Stimulated activated naive CD4-positive, alpha-beta T cell (primary cell): ENCODE data around the gene BCOR.

Experiments used
- DNase-seq, 6 experiments: peaks; one replicate each; lab custom pipeline; 2025; lab: John Stamatoyannopoulos, UW

Gene BCOR

DNA sequence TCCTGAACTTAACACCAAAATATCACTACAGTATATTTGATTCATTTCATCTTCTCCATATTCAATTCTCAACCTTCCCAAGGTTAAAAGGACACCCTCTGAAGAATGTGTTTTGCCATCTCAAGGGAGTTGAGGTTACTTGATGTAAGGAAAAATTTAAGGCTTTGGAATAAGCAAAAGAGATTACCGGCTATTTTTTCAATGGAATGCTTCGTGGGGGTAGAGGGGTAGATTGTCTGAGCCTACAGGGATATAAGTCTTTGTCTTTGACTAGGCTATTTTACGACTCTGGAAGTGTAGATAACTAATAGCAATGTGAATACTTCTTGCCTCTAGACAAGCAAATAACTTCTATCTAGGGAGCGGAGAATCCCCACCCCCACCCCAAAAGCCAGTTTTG, 78.2 kb downstream of the BCOR start:
- no peak for DNase-seq

DNA sequence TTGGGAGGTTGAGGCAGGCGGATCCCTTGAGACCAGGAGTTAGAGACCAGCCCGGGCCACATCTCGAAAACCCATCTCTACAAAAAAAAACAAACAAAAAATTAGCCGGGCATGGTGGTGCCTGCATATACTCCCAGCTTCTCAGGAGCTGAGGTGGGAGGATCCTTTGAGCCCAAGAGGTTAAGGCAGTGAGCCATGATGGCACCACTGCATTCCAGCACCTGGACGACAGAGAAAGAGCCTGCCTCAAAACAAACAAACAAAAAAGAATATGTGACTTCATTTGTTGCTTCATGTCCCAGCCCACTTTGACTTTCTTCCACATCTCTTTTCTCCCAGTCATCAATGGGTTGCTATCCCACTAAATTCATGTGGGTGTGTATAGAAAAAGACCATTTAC, 79.7 kb downstream of the BCOR start:
- no peak for DNase-seq

DNA sequence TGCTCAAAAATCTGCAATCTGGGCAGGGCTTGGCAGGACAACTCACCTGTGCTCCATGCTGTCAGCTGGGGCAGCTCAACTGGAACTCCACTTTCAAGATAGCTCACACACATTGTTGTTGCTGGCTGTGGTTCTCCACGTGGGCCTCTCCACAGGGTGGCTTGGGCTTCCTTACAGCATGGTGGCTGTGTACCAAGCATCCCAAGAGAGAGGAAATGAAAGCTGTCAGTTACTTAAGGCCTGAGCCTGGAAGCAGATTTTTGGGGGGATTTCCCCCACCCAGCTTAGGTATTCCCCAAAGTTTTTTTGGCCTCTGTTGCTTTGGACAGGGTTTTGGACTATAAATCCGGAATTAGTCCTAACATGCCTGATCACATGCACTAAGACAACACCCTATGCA, 81.0 kb downstream of the BCOR start:
- DNase-seq = no peak

DNA sequence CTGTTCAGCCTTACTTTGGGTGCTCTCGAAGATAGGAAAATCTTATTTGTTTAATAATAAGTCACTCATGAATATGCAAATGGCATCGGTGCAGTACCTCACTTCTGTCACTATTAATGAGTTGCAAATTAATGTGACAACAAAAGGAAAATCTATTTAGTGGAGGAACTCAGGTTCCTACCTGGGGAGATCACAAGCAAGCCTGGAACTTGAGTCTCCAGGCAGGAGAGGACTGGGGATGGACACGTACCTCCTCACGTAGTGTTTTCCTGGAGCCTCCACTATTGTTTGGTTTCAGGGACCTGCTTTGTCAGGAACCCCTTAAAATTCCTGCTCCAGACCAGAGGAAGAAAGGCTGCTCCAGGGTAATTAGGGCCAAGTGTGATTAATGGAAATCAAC, 82.1 kb downstream of the BCOR start:
- no peak for DNase-seq

DNA sequence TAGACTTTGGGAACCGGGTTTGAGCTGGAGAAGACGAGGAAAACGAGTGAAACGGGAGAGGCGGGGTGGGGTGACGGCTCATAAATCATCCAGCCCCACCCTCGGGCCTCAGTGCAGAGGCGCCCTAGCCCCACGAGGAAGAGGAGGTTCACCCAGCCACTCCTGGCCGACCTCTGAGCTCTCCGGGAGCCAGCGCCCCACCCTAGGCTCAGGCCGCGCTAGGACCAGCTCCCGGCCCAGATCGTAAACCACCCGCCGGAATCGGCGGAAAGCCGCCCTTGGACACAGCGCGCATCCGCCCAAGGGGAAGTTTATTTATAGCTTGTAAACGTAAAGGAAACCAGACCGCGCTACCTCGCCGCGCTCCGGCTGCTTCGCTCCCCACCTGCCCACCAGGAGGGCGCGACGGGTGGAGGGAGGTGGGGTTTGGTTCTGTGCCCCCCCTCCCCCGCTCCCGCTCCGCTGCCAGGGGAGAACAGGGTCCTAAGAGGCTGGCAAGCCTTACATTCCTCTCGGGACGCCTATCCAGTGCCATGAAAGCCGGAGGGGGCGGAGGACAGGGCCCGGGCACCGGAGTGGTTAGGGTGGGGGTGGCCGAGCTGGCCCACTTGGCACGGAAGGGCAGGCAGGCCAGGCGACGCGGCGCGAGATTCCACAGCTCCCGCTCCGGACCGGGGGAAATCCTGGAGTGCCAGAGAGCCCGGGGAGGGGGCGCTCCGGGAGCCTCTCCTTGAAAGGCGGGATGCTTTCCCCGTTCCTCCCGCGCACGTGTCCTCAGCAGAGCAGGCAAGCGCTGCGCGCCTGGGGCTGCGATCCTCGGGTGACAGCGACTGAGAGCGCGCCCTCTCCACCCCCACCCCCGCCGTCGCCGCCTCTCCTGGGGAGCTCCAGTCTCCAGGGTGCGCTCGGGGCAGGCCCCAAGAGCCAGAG, 84.2 kb downstream of the BCOR start:
- DNase-seq = peak in 4 of 6 experiments; percentile 7 to 26 (median 10)

DNA sequence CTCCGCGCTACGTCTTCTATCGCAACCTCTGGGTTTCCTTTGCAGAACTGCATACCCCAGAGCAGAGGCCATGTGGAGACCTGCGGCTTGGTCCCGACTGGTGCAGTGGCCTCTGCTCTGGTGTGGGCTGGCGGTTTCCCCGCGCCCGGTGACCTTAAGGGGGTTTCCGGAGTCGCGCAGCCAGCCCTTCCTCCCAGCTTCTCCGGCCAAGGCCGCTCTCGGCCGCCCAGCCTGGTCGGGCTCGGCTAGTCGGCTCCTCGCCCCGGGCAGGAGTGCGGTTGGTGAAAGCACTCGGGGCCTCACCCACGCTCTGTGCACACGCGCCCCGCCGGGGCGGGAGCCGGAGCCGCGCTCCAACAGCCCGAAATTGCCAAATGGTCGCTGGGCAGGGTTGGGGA, 84.9 kb downstream of the BCOR start:
- no peak for DNase-seq

DNA sequence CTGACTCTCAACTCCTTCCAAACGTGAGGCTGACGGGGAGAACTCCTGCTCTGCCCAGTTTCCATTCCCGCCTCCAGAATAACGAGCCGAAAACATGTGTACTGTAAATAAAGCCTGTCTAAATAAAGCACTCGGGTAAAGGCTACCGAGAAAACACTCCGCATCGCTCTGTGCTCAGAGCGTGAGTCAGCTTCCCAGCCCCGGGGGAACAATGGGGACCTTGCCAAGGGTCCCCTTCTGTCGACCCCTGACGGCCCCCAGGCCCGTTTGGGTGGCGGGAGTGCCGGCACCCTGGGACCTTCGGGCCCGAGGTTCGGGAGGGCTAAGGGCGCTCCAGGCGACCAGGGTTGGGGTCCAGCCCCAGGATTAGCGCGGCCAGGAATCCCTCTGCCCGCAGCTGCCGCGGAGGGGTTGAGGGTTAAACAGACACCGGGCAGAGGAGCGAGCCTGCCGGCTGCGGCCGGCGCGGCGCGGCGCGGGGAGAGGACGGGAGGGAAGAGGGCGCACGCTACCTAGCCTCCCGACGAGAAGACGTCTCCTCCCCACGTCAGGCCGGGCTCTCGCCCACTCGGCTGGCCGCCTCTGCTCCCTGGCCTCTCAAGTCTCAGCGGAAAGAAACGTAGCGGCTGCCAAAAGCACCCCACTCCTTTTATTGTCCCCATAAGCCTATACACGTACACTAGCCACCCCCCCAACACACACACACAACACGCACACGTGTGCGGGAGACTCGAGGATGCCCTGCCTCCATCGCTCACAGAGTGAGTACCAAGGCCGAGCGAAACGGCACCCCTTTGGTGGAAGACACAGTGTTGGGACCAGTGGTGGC, 85.5 kb downstream of the BCOR start:
- peak in 1 of 6 experiments; percentile 8 for DNase-seq

DNA sequence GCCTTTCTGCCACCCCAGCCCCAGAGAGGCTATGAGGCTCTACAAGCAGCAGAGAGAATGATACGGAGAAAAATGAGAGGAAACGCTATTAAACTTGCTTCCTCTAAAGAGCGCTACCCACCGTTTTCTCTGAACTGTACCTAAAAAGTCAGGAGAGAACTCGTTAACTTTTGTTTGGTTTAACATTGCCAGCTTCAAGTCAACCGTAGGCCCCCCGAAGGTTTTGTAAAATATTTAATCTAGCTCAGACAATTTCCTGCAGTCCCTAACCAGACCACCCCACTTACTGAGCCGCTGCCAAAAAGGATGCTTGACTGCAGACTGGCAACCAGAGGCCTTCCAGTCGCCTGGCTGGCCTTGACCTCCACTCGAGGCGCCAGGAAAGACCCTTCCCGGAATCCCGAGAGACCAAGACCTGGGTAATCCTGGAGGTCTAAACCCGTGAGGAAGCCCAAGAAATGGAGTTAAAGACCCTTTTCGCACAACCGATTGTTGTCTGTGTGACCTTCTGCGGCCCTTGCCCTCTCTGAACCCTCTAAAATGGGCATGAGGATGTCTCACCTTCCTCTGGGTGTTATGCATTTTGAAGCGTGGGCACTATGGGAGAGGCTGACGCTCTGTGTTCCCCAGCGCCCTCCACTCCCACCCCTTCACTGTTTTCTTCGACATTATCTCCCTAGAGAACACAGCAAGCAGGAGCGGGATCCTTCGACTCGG, 86.3 kb downstream of the BCOR start:
- peak in 1 of 6 experiments; percentile 29 for DNase-seq

DNA sequence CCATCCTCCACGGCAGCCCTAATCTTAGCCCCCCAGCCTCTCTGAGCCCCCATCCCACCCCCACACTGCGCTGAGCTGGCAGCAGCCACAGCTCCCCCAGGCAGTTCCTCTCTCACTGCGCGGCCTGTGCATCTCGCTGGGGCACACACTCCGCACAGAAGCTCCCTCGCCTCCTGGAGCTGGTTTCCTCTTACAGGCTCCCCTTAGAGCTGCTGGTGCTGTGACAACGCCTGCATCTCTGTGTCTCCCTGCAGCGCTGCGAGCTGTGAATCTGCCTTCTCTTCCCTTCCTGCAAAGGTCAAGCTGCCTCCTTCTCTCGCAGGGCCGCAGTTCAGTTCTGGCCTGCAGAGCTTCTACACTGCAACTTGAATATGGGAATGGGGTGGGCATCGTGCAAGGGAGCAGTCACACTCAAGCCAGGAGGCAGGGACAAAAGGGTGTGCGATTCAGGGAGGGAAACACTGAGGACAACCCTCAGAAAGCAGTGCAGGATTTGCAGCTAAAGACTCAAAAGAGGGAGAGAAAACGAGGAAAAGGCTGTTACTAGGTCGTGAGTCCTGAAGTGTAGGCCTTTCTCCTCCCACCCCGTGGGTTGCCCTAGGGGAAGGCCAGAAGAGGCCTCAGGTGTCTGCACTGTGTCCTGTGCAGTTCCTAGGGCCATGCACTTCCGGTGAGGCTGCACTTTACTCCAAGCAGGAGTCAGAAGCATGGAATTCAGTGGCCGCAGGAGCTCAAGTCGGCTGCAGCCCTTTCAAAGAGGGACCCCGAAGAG, 87.0 kb downstream of the BCOR start:
- peak in 2 of 6 experiments; percentile 28 to 35 for DNase-seq

DNA sequence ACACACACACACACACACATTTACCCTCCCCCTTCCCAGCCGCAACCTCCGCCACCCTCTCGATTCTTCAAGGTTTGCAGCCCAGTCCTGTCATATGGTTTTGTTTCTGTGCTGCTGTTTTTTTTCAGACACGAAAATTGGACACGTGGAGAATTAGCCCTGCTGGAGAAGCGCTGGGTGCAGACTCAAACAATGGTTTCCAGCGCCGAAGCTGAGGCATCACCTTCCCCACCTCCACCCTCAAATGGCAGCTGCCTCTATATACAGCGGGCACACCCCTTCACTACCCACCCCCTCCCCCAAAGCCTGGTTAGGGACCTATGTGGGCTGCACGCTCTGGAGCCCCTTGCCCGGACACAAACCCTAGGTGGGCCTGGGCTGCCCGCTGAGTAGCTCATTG, 87.9 kb downstream of the BCOR start:
- no peak for DNase-seq

DNA sequence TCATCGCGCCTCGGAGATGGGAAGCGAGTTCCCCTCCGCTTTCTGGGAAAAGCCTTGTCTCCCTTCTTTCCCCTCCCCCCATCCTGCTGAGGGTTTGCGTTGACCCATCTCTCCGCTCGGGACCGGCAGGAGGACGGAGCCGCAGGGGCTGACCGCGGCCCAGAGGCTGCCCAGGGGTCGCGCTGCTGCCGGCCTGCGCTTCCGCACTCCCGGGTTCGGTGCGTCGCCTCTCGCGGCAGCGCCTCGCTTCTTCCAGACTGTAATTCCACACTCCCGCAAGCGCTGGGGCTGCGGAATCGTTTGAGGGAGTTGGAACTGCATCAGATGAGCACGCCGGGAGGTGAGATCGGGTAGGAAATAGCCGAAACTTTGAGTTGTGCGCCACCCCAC, 88.3 kb downstream of the BCOR start:
- DNase-seq = no peak

DNA sequence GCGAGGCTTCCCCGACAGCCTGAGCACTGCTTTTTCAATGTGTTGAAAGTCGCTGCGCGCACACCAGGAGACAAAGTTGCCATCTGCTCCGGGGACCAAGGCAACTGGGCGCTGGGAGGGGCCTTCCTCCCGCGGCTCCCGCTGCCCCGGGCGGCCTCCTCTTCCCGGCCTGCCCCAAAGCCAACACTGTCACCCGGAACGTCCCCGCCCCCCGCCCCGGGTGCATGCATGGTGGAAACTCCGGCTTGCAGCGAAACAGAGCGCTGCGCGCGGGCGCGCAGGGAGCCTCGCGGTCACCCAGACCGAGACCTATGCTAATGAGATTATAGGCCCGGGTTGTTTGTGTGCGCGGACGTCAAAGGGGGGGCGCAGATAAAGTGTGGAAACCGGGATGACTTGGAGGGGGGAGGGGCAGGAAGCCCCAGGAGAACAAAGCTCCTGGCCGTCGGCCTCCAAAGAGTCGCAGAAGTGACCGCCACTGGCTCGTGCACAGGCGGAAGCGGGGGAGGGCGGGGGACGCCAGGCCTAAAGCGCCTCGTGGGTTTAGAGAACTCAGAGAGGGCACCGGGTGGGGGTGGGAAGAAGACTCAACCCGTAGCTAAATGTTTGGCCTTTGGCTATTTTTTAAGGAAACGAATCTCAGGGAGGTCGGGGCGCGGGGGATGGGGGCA, 88.8 kb downstream of the BCOR start:
- peak in 1 of 6 experiments; percentile 10 for DNase-seq

DNA sequence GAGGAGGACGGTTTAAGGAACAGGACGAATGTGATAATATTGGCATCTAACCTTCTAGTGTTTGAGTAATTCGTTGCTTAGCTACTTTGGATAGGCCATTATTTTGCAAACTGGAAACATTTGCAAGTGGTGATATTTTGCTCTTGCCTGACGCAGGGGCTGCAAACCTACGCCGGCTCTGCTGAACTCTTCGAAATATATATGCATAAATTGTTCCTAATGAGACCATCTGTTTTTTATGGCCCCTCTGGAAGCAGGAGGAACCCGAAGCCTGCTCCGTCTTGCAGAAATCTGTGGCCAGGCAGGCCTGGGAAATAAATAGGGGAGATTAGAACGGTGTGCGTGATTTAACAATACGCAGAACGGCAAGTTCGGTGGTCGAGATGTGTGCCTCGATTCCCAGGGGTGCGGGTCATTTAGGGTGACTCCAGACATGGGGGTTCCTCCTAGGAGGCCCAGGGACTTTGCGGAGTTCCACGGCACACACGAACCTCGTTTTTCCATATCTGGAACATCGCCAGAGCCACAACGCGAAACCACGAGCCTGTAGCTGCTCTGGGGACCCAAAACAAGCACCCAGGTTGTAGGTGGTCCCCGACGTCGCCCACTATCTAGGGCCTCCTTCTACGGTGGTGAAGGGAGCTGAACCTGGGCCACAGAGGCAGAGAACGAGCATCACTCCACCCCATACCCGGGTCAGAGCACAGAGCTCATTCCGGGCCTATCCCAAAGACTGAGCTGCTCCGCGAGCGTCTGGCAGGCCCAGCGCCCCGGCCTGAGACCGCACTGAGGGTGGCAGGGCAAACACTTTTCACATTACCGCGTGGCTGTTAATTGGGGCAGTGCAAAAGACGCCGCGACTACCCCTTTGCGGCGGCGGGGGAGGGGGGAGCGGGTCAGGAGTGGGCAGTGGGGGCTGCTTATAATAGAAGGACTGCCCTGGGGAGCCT, 89.7 kb downstream of the BCOR start:
- DNase-seq = no peak

DNA sequence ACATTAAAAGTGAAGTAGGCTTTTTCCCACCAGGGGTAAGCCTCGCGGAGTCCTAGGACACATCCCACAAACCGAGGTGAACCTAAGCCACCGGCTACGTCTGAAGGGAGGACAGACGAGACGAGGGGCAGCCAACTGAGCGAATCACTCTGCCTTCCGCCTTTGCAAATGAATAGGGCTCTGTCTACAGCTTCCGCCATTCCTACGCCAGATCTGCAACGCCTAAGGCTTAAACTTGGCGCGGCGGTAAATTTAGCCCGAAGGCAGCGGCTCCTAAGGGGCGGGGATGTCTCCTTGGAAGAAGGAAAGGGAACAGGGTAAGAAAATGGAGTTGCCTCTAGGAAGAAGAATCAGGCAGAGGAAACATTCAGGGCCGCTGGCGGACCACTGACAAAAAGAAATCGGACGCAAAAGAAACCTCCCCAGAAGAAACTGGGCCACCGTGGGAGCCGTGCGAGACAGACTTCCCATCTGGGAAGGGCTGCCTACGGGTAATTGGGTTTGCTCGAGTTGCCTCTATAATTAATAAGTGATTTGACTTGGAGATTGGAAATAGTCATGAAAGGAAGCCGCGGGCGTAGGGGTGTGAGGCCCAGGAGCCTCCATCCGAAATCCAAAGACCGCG, 90.5 kb downstream of the BCOR start:
- no peak for DNase-seq

DNA sequence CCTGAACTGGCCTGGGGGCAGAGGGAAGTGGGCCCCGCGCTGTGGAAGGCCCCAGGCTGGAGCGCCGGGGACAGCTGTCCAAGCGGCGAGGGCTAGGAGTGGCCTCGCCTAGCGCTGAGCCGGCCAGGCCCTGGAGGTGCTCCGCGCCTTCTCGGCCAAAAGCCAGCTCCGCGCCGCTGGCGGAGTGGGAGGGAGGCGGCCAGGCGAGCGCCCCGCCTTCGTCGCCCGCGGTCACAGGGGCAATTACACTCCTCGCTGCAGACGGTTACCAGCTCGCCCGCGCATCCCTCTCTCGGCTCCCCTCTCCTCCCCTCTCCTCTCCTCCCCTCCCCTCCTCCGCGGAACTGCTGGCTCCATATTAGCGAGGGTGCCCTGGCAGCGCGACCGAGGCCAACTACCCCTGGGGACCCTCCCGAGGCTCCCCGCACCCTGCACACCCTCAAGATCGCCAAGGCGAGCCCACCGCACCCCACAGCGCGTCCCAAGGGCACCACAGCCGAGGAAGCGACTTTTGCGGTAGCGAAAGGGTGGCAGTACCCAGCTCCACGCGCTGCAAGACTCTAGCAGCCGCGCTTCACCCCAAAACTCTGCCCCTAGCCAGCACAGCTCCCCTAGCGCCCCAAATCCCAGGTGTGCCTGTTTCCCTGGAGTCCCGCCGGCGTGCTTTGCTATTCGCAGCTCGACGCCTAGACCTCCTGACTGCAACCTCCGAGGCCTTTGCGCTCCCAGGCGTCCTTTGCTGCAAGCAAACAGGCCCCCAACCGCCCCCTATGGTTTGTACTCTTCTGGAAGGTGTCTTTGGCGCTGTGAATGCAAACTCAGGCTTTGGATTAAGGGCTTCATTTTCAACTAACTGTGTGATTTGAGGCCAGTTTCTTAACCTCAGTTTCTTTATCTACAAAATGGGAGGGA, 91.4 kb downstream of the BCOR start:
- peak in 2 of 6 experiments; percentile 12 to 21 for DNase-seq

DNA sequence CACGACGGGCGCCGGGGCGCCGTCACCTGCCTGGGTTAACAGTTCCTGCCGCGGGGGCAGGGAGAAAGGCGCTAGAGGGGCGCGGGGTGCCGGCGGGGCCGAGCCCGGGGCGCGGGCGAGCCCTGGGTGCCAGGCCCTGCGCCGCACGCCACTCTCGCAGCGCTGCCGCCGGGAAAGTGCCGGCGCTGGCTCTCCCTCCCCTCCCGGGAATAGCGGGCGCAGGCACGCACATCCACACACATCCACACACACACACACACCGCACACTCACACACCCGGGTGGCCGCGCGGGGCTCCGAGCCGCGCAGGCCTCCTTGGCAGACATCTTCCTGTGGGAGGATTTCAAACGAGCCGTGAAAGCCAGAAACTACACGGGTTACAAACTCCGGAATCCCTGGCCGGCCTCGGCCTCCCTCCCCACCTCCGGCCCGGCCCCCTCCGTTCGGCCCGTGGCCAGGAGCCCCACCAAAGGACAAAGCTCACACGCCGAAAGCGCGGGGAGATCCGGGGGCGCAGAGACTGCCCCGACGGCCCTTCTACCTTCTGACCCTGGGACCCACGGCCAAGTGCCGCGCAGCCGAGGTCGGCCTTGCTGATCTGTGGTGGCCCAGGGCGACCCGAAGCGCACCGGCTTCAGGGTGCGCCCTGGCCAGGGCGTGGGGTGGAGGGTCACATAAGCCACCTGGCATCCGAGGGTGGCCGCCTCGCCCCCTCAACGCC, 92.3 kb downstream of the BCOR start:
- DNase-seq = peak in 2 of 6 experiments; percentile 20 to 26

DNA sequence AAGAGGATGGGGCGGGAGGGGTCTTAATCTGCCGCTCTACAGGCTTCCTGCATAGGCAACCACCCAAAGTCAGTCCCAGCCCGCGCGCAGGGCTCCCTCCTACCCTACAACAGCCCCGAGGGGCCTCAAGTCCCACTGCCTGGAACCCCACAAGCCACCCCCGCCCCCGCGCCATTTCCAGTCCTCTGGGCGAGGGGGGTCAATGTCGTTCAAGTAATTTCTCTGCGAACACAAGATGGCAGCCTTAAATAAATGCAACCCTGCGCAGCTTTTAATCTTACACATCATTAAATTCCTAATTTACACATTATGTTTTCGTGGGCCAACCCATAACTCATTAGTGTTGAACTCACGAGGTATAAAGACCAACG, 92.9 kb downstream of the BCOR start:
- DNase-seq = no peak

DNA sequence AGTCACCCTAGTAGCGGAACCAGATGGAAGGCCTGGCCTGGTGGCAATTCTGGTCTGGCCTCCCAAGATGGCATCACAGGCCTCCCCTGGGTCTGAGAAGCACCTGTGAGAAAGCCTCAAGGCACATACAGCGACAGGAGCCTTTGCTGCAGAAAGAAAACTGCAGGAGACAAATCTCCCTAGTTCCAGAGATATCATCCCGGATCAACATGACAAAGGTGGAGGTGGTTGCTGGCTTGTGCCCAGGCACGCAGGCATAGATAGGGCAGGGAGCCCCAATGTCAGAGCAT, 93.6 kb downstream of the BCOR start:
- no peak for DNase-seq
